GM10847 (cell line): ENCODE data around the gene CHL1.

Experiments used
- POLR2A ChIP-seq: IDR thresholded peaks from 2 replicates; pipeline ENCODE4 v1.6.1; 2011; ENCODE audit not compliant: insufficient read length; ENCODE audit errors: extremely low read depth

Gene CHL1

DNA sequence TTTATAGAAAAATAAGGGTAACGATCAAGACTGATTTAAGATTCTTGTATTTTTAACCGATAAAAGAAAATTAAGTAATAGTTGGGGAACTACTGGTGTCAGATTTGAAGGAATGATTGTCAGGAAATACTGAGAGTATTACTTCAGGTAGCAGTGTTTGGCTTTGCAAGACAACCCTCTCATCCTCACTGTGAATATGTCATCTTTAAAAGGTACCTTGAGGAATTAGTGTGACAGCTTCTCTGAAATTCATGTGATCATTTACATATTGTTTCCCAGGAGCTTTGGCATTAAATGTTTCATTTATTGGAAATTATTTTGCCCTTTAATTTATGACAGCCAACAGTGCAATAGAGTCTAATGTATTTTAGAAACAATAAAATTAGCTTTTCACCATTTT lies 3.3 kb downstream of the CHL1 start:
- TF ChIP-seq POLR2A: no peak

DNA sequence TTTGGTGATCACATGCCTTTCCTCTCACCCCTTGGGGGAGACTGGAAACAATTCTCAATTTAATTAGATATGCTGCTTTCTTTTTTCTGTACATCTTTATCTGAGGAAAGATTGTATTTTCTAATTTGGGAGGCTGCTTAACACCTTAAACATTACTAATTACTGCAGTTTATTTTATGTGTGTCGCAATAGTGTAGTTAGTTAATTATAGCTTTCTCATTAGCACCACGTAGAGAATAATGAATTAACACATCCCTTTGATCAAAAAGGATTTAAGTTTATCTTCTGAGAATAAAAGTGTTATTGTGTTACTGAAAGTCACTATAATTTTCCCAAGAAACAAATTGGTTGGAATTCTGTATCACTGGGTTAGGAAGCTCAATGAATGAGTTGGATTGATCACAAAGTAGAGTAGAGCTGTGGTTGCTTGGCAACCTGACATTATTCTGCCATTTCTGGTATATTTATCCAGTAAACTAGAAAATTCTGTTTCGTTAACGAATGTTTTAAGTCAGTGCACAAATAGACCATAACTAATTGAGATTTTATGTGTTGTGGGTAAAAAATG lies 4.3 kb downstream of the CHL1 start:
- no peak for TF ChIP-seq POLR2A

GRCh38 chr3:204102-204501 lies 7.5 kb downstream of the CHL1 start:
- TF ChIP-seq POLR2A: no peak

GRCh38 chr3:207973-208372 lies 11.4 kb downstream of the CHL1 start:
- no peak for TF ChIP-seq POLR2A

- no peak for TF ChIP-seq POLR2A
Observed at GRCh38 chr3:210669-211068, 14.1 kb downstream of the CHL1 start.

DNA sequence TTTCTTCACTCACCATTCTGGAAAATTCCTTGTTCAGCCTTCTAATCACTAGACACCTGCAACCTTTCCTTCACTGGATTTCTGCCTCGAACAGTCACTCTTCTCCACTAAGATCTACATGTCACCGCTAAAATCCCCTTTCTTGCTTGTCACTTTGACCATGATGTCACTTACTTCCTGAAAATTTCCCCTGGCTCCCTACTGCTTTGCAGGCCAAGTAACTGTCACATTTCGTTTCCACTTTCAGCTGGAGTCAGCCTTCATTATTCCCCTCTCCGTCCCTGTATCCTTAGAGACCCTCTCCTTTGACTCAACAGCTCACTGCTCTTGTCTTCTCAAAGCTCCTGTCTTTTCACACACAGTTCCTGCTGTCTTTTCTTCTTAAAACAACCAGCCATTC lies 15.9 kb downstream of the CHL1 start:
- TF ChIP-seq POLR2A: no peak

DNA sequence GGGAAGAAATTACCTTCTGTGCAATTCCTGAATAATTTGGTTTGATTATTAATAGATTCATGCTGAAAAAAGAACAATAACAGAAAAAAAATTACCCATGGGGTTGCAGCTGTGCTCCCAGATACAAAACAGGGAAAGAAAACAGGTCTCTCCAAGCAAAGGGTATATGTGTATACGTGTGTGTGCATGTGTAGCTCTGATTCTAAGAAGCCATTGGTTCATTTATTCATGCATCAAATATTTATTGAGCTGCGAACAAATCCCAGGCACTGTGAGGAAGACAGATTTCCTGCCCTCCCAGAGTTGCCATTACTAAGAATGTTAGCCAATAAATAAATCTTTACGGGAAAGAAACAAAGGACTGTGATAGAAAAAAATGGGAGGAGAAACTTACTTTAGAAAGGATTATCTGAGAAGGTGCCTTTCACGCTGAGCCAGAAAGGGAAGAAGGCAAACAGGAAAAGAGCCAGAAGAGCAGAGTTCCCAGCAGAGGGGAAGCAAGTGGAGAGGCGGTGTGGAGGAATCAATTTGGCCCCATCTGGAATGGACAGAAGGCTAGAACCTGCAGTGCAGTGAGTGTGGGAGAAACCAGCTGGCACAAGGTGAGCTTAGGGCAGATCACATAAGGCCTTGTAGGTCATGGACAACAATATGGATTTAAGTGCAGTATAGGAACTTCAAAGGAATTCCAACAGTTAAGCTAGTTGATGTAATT lies 20.7 kb downstream of the CHL1 start:
- no peak for TF ChIP-seq POLR2A

GRCh38 chr3:217948-218347 lies 21.4 kb downstream of the CHL1 start:
- TF ChIP-seq POLR2A: no peak

- no peak for TF ChIP-seq POLR2A
Observed at GRCh38 chr3:228442-229182, 32.0 kb downstream of the CHL1 start.

GRCh38 chr3:229183-229661 lies 32.7 kb downstream of the CHL1 start:
- TF ChIP-seq POLR2A: no peak

DNA sequence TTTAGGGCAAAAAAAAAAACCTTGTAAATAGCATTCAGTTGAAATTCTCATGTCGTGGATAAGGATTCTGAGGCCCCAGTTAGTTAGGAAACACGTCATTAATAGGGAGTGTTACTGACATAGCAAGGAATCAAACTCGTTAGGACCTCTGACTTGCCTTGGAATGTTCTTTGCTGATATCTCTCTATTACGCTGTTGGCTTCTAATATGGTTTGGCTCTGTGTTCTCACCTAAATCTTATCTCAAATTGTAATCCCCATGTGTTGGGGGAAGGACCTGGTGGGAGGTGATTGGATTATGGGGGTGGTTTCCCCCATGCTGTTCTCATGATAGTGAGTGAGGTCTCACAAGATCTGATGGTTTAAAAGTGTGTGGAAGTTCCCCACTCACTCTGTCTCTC lies 40.3 kb downstream of the CHL1 start:
- no peak for TF ChIP-seq POLR2A

GRCh38 chr3:242602-243355 lies 46.2 kb downstream of the CHL1 start:
- TF ChIP-seq POLR2A: no peak

GRCh38 chr3:243356-243725 lies 46.8 kb downstream of the CHL1 start:
- no peak for TF ChIP-seq POLR2A

DNA sequence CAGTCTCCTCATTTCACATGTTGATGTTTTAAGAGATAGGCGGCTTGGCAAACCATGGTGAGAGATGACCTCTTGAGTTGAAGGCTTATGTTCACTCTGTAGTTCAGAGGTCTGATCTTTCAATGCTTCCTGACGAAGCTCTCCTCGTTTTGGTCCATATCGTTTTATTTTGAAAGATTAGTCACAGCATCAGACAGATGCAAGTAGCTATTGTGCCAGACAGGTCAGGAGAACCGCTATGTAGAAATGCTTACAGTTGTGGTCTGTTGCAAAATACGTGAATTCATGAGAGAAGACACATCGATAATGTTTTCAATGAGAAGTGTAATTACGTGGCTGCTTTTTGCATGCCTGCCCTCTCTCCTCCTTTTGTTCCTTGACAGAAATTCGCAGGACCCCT lies 47.5 kb downstream of the CHL1 start:
- no peak for TF ChIP-seq POLR2A

DNA sequence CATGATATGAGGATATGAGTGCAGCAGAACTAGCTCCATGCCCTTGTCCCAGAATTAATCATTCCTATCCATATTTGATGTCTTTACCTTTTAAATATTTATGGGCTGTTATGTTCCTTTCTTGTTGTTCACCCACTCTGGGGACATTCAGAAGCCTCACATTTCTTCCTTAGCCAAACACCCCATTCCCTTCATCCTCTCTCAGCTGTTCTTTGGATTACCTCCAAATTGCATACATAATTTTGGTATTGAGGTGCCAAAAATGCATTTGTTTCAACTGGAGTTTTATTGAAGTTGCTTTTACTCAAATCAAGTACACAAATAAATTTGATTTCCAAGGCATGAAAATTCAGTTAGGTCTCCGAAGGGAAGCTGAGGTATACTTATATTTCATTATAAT lies 51.4 kb downstream of the CHL1 start:
- TF ChIP-seq POLR2A: no peak
